Esophagus muscularis mucosa (tissue), 4 donors: ENCODE measurements around the gene CAPN9. TPM values are rescaled to one million over a fixed set of nuclear protein-coding genes. Genes with fewer than 3 reads are reported as not detected.

Source experiments
- DNase-seq: peaks from one replicate; pipeline ENCODE4 v3.0.0-alpha.2; 2017; ENCODE audit errors: extremely low spot score
- H3K27ac ChIP-seq, 4 donors: fragments of 200-600 bp; sonication (generic); replicated peaks in 1 of 4; 1 replicate in 3 of 4; 2 replicates in 1 of 4; pipeline ENCODE4 v1.5.1; 2016 to 2019; ENCODE audit warnings: mild to moderate bottlenecking in 1 of 4
- H3K27me3 ChIP-seq, 4 donors: fragments of 200-600 bp; sonication (generic); one replicate each; pipeline versions ENCODE4 v1.5.1 to v1.6.0; 2016 to 2019
- H3K36me3 ChIP-seq, 4 donors: fragments of 200-600 bp; sonication (generic); one replicate each; pipeline ENCODE4 v1.5.1; 2016 to 2019
- H3K4me1 ChIP-seq, 4 donors: fragments of 200-600 bp; sonication (generic); one replicate each; pipeline ENCODE4 v1.5.1; 2016 to 2019
- H3K4me3 ChIP-seq, 4 donors: fragments of 200-600 bp; sonication (generic); 1 replicate in 2 of 4; 2 replicates in 2 of 4; pipeline ENCODE4 v1.5.1; 2016 to 2019; ENCODE audit warnings: mild to moderate bottlenecking in 4 of 4, moderate library complexity in 1 of 4
- H3K9me3 ChIP-seq, 4 donors: fragments of 200-600 bp; sonication (generic); 1 replicate in 3 of 4; 2 replicates in 1 of 4; pipeline ENCODE4 v1.5.1; 2016 to 2019
- CTCF ChIP-seq, 3 experiments: fragments of 200-600 bp in 2 of 3; fragments of 450-650 bp in 1 of 3; sonication (generic) in 2 of 3; IDR thresholded peaks; one replicate each; pipeline ENCODE4 v1.5.1; 2017 to 2019; ENCODE audit warnings: antibody characterized with exemption in 3 of 3, mild to moderate bottlenecking in 2 of 3, moderate library complexity in 1 of 3
- EP300 ChIP-seq: sonication (generic); formaldehyde crosslinking; IDR thresholded peaks from one replicate; pipeline ENCODE4 v1.6.1; 2017; ENCODE audit warnings: antibody characterized with exemption
- POLR2A ChIP-seq: fragments of 450-650 bp; IDR thresholded peaks from one replicate; pipeline ENCODE4 v1.6.1; 2017; ENCODE audit warnings: antibody characterized with exemption, moderate library complexity, mild to moderate bottlenecking, low read depth
- POLR2AphosphoS5 ChIP-seq, 2 donors: sonication (generic); formaldehyde crosslinking; IDR thresholded peaks; one replicate each; pipeline ENCODE4 v1.6.1; 2017; ENCODE audit warnings: antibody characterized with exemption in 2 of 2
- WGBS: methylation state at CpG from one replicate; pipeline ENCODE4 v1.1.5; 2018; 5-methylcytosine and 5-hydroxymethylcytosine counted together
- intact Hi-C: fragments of 100-400 bp; cut with DNase I; formaldehyde crosslinking; loops from one replicate; pipeline ENCODE4 v1.15.1; 2023
- total RNA-seq, 4 donors: library from RNA; depleted of rRNA; stranded (reverse); fragments of >200 nt; gene quantifications; one replicate each; pipeline versions ENCODE4 v1.1.0 to v1.2.1, GENCODE V29; 2016

CAPN9 gene
- total RNA-seq, 4 donors from 2014 or later, result not detected

GRCh38 chr1:230701895-230702768, 45.1 kb upstream of the CAPN9 start:
- peaks cover 0 to 37% (median 0%) of the 10 kb centered on the region in 4 donors for H3K36me3 ChIP-seq
- H3K27me3 ChIP-seq, result no peaks in the 10 kb centered on the region
- H3K4me3 ChIP-seq, result no peak overlapping the region

GRCh38 chr1:230702934-230703678, 44.1 kb upstream of the CAPN9 start:
- Histone ChIP-seq H3K4me3 (no peak overlapping the region), H3K36me3 (peaks cover 0 to 44% (median 0%) of the 10 kb centered on the region in 4 donors), H3K27ac (no peak overlapping the region), H3K9me3 (no peaks in the 10 kb centered on the region), H3K27me3 (no peaks in the 10 kb centered on the region), H3K4me1 (no peaks in the 10 kb centered on the region)
- intact Hi-C loops, result no loop called here
- 64% methylated on average over 5 of the region's 14 CpGs for WGBS
- peak; percentile 84 for DNase-seq
- no peak for TF ChIP-seq CTCF (IDR thresholded peaks at IDR 0.05)
- no peak for TF ChIP-seq POLR2A
- no peak for TF ChIP-seq EP300
- no peak for TF ChIP-seq POLR2AphosphoS5 (IDR thresholded peaks at IDR 0.05)

More at GRCh38 chr1:230701895-230702768, 45.1 kb upstream of the CAPN9 start:
- DNase-seq, result peak; percentile 84
- TF ChIP-seq POLR2AphosphoS5 (IDR thresholded peaks at IDR 0.05) (no peak), POLR2A (no peak), CTCF (IDR thresholded peaks at IDR 0.05) (no peak), EP300 (no peak)
- no peaks in the 10 kb centered on the region for H3K4me1 ChIP-seq
- intact Hi-C loops, result no loop called here
- H3K27ac ChIP-seq, result no peak overlapping the region
- no peaks in the 10 kb centered on the region for H3K9me3 ChIP-seq
- 89% methylated on average over 19 of the region's 19 CpGs for whole genome bisulfite sequencing

GRCh38 chr1:230703679-230704385, 43.4 kb upstream of the CAPN9 start:
- Histone ChIP-seq H3K4me3 (no peak overlapping the region), H3K27me3 (no peaks in the 10 kb centered on the region), H3K4me1 (no peaks in the 10 kb centered on the region), H3K9me3 (no peaks in the 10 kb centered on the region), H3K27ac (no peak overlapping the region), H3K36me3 (peaks cover 0 to 44% (median 0%) of the 10 kb centered on the region in 4 donors)
- 97% methylated on average over 8 of the region's 8 CpGs for WGBS
- intact Hi-C loops, result no loop called here
- DNase-seq, result peak; percentile 87
- TF ChIP-seq POLR2AphosphoS5 (IDR thresholded peaks at IDR 0.05), result no peak
- TF ChIP-seq EP300, result no peak
- no peak for TF ChIP-seq POLR2A
- no peak for TF ChIP-seq CTCF (IDR thresholded peaks at IDR 0.05)

- peaks cover 0 to 44% (median 0%) of the 10 kb centered on the region in 4 donors for H3K36me3 ChIP-seq
- no peak overlapping the region for H3K27ac ChIP-seq
- no peak overlapping the region for H3K4me3 ChIP-seq
- peak; percentile 81 for DNase-seq
- 90% methylated on average over 7 of the region's 7 CpGs for WGBS
- H3K27me3 ChIP-seq, result no peaks in the 10 kb centered on the region
- H3K4me1 ChIP-seq, result no peaks in the 10 kb centered on the region
- TF ChIP-seq CTCF (IDR thresholded peaks at IDR 0.05), result no peak
- no peak for TF ChIP-seq POLR2AphosphoS5 (IDR thresholded peaks at IDR 0.05)
- no peak for TF ChIP-seq POLR2A
- no peak for TF ChIP-seq EP300
- intact Hi-C loops, result no loop called here
- no peaks in the 10 kb centered on the region for H3K9me3 ChIP-seq
Observed at GRCh38 chr1:230704830-230705229, 42.4 kb upstream of the CAPN9 start.
